Fibroblast of skin of back (primary cell): ENCODE measurements around the gene RNASET2.
"Not testable (repeated sequence)": the region's sequence is repeated elsewhere in the genome, so short reads cannot be mapped to it uniquely, and the experiment has no call there.

Experiments used
- DNase-seq: peaks from one replicate; pipeline ENCODE4 v3.0.0-alpha.2; 2013

Gene RNASET2

GRCh38 chr6:166900956-166901607 lies 55.3 kb downstream of the RNASET2 start:
- DNase-seq: no peak

GRCh38 chr6:166900130-166900708 lies 56.1 kb downstream of the RNASET2 start:
- no peak for DNase-seq

GRCh38 chr6:166898910-166899309 lies 57.4 kb downstream of the RNASET2 start:
- no peak for DNase-seq

- not testable (repeated sequence) for DNase-seq
These were observed 61.7 kb downstream of the RNASET2 start for GRCh38 chr6:166894614-166895013.

- not testable (repeated sequence) for DNase-seq
These were observed 63.9 kb downstream of the RNASET2 start for GRCh38 chr6:166892472-166892871.

- not testable (repeated sequence) for DNase-seq
These were observed 69.6 kb downstream of the RNASET2 start for GRCh38 chr6:166886773-166887172.

GRCh38 chr6:166884958-166885357 lies 71.4 kb downstream of the RNASET2 start:
- not testable (repeated sequence) for DNase-seq

GRCh38 chr6:166879594-166879993 lies 76.8 kb downstream of the RNASET2 start:
- no peak for DNase-seq
